K562 (cell line): ENCODE results near the gene CLCNKB. TPM values are rescaled to one million over a fixed set of nuclear protein-coding genes. Genes with fewer than 3 reads are reported as not detected.

Experiments
- CBX3 ChIP-seq, 2 experiments: IDR thresholded peaks; 1 replicate in 1 of 2; 2 replicates in 1 of 2; pipeline ENCODE4 v1.6.1; 2012; ENCODE audit warnings: inconsistent platforms in 2 of 2, low read length in 2 of 2, borderline replicate concordance in 1 of 2, control low read depth in 1 of 2
- ESRRA ChIP-seq: fragments of 450-650 bp; IDR thresholded peaks from 2 replicates; pipeline ENCODE4 v1.6.1; 2014; ENCODE audit warnings: low read depth, mild to moderate bottlenecking, moderate library complexity, borderline replicate concordance
- HDAC2 ChIP-seq: fragments of 450-650 bp; IDR thresholded peaks from 2 replicates; pipeline ENCODE4 v1.6.1; 2016; ENCODE audit warnings: mild to moderate bottlenecking
- LCOR ChIP-seq: sonication (generic); formaldehyde crosslinking; IDR thresholded peaks from 2 replicates; pipeline ENCODE4 v1.8.0; 2022; ENCODE audit warnings: mild to moderate bottlenecking, missing genetic modification reagents
- PTBP1 ChIP-seq: fragments of 200-400 bp; formaldehyde crosslinking; IDR thresholded peaks from 2 replicates; pipeline ENCODE4 v1.6.1; 2017; ENCODE audit warnings: low read depth, low read length
- RBM25 ChIP-seq: fragments of 200-400 bp; formaldehyde crosslinking; IDR thresholded peaks from 2 replicates; pipeline ENCODE4 v1.6.1; 2018; ENCODE audit warnings: low read length, low read depth, moderate library complexity; ENCODE audit not compliant: severe bottlenecking
- SRSF7 ChIP-seq: fragments of 200-400 bp; formaldehyde crosslinking; optimal IDR thresholded peaks from 2 replicates; pipeline ENCODE3; 2017; ENCODE audit warnings: mild to moderate bottlenecking, low read depth, low read length
- STAG1 ChIP-seq: sonication (generic); formaldehyde crosslinking; IDR thresholded peaks from 2 replicates; pipeline ENCODE4 v1.5.0; 2020; ENCODE audit warnings: missing genetic modification reagents, borderline replicate concordance
- THAP12 ChIP-seq: fragments of 250-450 bp; sonication (Bioruptor Pico); IDR thresholded peaks from 2 replicates; pipeline ENCODE4 v1.9.0; 2021; ENCODE audit warnings: mild to moderate bottlenecking, inconsistent platforms
- TSHZ1 ChIP-seq: fragments of 250-450 bp; sonication (Bioruptor Pico); IDR thresholded peaks from 2 replicates; pipeline ENCODE4 v1.4.0; 2020; ENCODE audit warnings: mild to moderate bottlenecking, moderate library complexity
- ZNF274 ChIP-seq: IDR thresholded peaks from 2 replicates; pipeline ENCODE4 v1.6.1; 2011; ENCODE audit warnings: low read depth, mild to moderate bottlenecking, low read length, moderate library complexity, borderline replicate concordance
- ZNF592 ChIP-seq: fragments of 450-650 bp; IDR thresholded peaks from 2 replicates; pipeline ENCODE4 v1.6.1; 2017; ENCODE audit warnings: antibody characterized with exemption, mild to moderate bottlenecking
- ZZZ3 ChIP-seq: fragments of 450-650 bp; IDR thresholded peaks from 2 replicates; pipeline ENCODE4 v1.6.1; 2016; ENCODE audit warnings: antibody characterized with exemption, mild to moderate bottlenecking, moderate library complexity
- polyA plus RNA-seq, 8 experiments: library from polyadenylated mRNA; depleted of rRNA in 4 of 8; stranded (reverse) in 5 of 8; unstranded in 3 of 8; fragments of >200 nt; fragmentation: Nextera tagmentation in 2 of 8; fragmentation: Illumina TruSeq in 1 of 8; extraction: Ambion mirVana in 2 of 8; extraction: Trizol in 1 of 8; gene quantifications; 2 replicates each; pipeline versions ENCODE4 v1.2.1 to v1.2.3, GENCODE V29; 2011 to 2014; ENCODE audit warnings: inconsistent platforms in 1 of 8, missing spikeins in 1 of 8
- total RNA-seq, 7 experiments: library from RNA; depleted of rRNA in 6 of 7; stranded (reverse); fragments of >200 nt in 6 of 7; fragmentation: Illumina TruSeq in 2 of 7; extraction: Trizol in 2 of 7; gene quantifications; 2 replicates each; pipeline versions ENCODE4 v1.2.1 to v1.2.3, GENCODE V29; 2011 to 2021; ENCODE audit warnings: low replicate concordance in 1 of 7
- TF ChIP-seq, protein P1 (sequence below): fragments of 450-650 bp; IDR thresholded peaks from 2 replicates; pipeline ENCODE4 v1.7.0; 2016; ENCODE audit warnings: borderline replicate concordance
- TF ChIP-seq, protein P2 (sequence below): fragments of 250-450 bp; sonication (Bioruptor Pico); IDR thresholded peaks from 2 replicates; pipeline ENCODE4 v1.8.0; 2021; ENCODE audit warnings: moderate library complexity, mild to moderate bottlenecking, inconsistent platforms

CLCNKB gene
- total and polyA plus RNA-seq, 9 of the 15 experiments (the other 6 are each of a cell fraction or from before 2014, with no cell fraction given): 0.08 to 1.7 (median 0.64) TPM

DNA sequence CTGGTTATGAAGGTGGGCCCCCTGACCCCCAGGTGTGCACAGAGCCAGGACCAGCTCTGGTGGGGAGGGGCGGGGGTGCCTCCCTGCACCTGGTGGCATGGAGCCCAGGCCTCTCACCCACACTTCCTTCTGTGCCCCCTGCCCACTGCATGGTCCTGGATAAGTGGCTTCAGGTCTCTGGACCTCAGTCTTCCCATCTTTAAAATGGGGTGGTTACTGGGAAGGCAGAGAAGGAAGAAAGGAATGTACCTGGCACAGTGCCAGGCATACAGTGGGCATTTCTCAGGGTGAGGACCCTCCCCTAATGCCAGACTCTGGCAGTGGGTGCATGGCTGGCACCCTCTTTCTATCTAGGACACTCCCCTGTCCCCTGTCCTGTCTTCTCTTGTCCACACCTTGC, 14.3 kb upstream of the CLCNKB start (continued):
- TF ChIP-seq PTBP1 (0 out of 2 replicates have a peak, but pooled peaks have one; percentile 76), TSHZ1 (CRISPR knock-in tag) (no peak), ZNF274 (no peak), ZNF592 (no peak), STAG1 (CRISPR knock-in tag) (no peak), ZZZ3 (no peak), THAP12 (CRISPR knock-in tag) (no peak), SRSF7 (no peak), CBX3 (IDR thresholded peaks at IDR 0.05; ENCODE audit: borderline replicate concordance in 1 of 2, low read length in 2 of 2) (0 out of 3 replicates have a peak, but pooled peaks of 1 of the 2 experiments have one; percentile 28), RBM25 (peak; percentile 88), ESRRA (0 out of 2 replicates have a peak, but pooled peaks have one; percentile 27), LCOR (no peak), HDAC2 (0 out of 2 replicates have a peak, but pooled peaks have one; percentile 45)
- TF ChIP-seq, protein P1, sequence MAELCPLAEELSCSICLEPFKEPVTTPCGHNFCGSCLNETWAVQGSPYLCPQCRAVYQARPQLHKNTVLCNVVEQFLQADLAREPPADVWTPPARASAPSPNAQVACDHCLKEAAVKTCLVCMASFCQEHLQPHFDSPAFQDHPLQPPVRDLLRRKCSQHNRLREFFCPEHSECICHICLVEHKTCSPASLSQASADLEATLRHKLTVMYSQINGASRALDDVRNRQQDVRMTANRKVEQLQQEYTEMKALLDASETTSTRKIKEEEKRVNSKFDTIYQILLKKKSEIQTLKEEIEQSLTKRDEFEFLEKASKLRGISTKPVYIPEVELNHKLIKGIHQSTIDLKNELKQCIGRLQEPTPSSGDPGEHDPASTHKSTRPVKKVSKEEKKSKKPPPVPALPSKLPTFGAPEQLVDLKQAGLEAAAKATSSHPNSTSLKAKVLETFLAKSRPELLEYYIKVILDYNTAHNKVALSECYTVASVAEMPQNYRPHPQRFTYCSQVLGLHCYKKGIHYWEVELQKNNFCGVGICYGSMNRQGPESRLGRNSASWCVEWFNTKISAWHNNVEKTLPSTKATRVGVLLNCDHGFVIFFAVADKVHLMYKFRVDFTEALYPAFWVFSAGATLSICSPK: no peak
- TF ChIP-seq, protein P2, sequence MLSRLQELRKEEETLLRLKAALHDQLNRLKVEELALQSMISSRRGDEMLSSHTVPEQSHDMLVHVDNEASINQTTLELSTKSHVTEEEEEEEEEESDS (CRISPR knock-in tag): no peak
